ENCODE results near the gene MLYCD. TPM values are rescaled to one million over a fixed set of nuclear protein-coding genes. Genes with fewer than 3 reads are reported as not detected.

MLYCD gene
- polyA plus RNA-seq, 1 experiment, result 2.6 TPM

DNA sequence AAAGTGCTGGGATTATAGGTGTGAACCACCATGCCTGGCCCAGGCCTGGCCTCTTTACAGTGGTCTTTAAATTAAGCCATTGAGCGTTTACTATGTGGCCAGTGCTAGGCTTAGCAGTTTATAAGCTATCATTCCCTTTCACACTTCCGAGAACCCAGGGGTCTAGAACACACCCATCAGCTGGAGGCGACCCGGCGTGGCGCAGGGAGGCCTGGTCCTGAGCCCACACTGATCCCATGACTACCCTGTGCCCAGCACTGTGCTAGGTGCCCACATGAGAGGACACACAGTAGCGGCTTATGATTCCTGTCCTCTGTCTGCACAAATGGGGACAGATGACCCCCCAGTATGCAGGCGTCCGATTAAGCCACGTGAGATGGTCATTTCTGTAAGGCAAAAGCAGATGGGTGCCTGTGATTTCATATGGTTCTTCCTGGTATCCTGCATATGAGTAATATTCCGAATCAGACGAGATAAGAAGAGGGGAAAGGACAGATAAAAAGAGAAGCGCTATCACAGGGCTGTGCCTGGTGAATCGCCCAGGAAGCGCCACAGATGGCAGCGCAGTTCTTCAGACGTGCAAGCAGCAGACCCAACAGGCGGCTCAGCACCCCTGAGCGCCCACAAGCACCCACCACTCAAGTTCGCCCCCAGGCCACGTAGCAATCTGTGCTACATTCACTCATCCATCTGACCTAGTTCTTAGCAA, 59.4 kb downstream of the MLYCD start:
- peaks cover 13% of the 10 kb centered on the region for H3K36me3 ChIP-seq (ENCODE audit: control insufficient read depth, insufficient read depth, low read length)
- no peak overlapping the region for H3K4me3 ChIP-seq (ENCODE audit: low read depth, low read length)
- no peaks in the 10 kb centered on the region for H3K27me3 ChIP-seq (ENCODE audit: control insufficient read depth, insufficient read depth, low read length)
- no peak for TF ChIP-seq CTCF (IDR thresholded peaks at IDR 0.05; ENCODE audit: insufficient read depth, low read depth, low read length)
- ChIA-PET POLR2A (no interaction called here), CTCF (interaction anchor here (0.5 to 7.4 kb wide), 9 partner anchors 19 to 704 kb away, joined by 3 to 161 read pairs (median 4); partner anchors contain the start of genes SLC38A8 and TAF1C)
- no peak for DNase-seq (ENCODE audit: low read depth)

GRCh38 chr16:83958846-83959565, 60.1 kb downstream of the MLYCD start:
- no peak for DNase-seq (ENCODE audit: low read depth)

DNA sequence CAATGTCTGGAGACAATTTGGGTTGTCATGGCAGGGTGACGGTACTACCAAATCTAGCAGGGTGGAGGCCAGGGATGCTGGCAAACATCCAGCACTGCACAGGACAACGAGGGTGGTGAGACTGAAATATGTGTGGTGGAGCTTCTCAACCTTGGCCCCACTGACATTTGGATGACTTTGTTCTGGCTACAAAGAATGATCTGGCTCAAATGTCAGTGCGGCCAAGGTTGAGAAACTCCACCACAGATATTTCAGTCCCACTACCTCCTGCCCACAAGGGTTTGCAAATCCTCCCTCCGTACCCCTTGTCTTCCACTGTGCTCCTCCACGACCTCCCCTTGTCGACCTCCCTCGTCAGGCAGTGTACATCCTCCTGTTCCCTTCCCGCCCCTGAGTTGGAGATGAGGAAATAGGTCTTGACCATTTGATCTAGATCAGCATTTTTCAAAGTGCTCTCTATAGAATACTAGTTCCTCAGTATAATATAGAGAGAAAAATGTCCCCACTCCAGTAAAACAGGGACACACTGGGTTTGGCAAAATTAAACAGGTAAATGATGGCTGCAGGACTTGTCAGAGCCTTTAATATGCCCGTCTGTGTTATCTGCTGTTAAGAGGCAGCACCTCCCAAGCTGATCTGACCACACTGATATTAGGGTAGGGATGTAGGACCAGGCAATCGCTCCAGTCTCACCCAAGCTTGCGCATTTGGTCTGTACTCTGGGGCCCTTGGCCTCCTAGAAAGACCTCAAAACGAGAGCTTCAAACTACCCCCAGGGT, 60.9 kb downstream of the MLYCD start:
- TF ChIP-seq CTCF (IDR thresholded peaks at IDR 0.05; ENCODE audit: insufficient read depth, low read depth, low read length), result no peak
- Histone ChIP-seq H3K4me3 (ENCODE audit: low read depth, low read length) (no peak overlapping the region), H3K36me3 (ENCODE audit: control insufficient read depth, insufficient read depth, low read length) (peaks cover 13% of the 10 kb centered on the region), H3K27me3 (ENCODE audit: control insufficient read depth, insufficient read depth, low read length) (no peaks in the 10 kb centered on the region)
- DNase-seq (ENCODE audit: low read depth), result no peak
- ChIA-PET POLR2A (interaction anchor here (0.7 kb wide), 1 partner anchor 83 kb away, joined by 5 read pairs; the partner anchor contains the start of gene SLC38A8), CTCF (interaction anchor here (7.4 kb wide), 1 partner anchor 104 kb away, joined by 161 read pairs; no protein-coding TSS in a partner anchor)

More at GRCh38 chr16:83958846-83959565, 60.1 kb downstream of the MLYCD start:
- Histone ChIP-seq H3K36me3 (ENCODE audit: control insufficient read depth, insufficient read depth, low read length) (peaks cover 13% of the 10 kb centered on the region), H3K27me3 (ENCODE audit: control insufficient read depth, insufficient read depth, low read length) (no peaks in the 10 kb centered on the region), H3K4me3 (ENCODE audit: low read depth, low read length) (no peak overlapping the region)
- ChIA-PET CTCF (interaction anchor here (7.4 kb wide), 1 partner anchor 105 kb away, joined by 161 read pairs; no protein-coding TSS in a partner anchor), POLR2A (interaction anchor here (0.6 to 0.7 kb wide), 2 partner anchors 84 to 1099 kb away, joined by 5 to 7 read pairs; partner anchors contain the start of gene SLC38A8)
- no peak for TF ChIP-seq CTCF (IDR thresholded peaks at IDR 0.05; ENCODE audit: insufficient read depth, low read depth, low read length)

- ChIA-PET CTCF (interaction anchor here (0.9 kb wide), 1 partner anchor 105 kb away, joined by 5 read pairs; no protein-coding TSS in a partner anchor), POLR2A (no interaction called here)
- no peak for TF ChIP-seq CTCF (IDR thresholded peaks at IDR 0.05; ENCODE audit: insufficient read depth, low read depth, low read length)
- no peak for DNase-seq (ENCODE audit: low read depth)
- Histone ChIP-seq H3K27me3 (ENCODE audit: control insufficient read depth, insufficient read depth, low read length) (no peaks in the 10 kb centered on the region), H3K4me3 (ENCODE audit: low read depth, low read length) (no peak overlapping the region), H3K36me3 (ENCODE audit: control insufficient read depth, insufficient read depth, low read length) (peaks cover 13% of the 10 kb centered on the region)
Observed at GRCh38 chr16:83960521-83961249, 61.8 kb downstream of the MLYCD start.

Data from BJ (cell line).